WTC11 (cell line): ENCODE data around the gene VAV2. TPM values are rescaled to one million over a fixed set of nuclear protein-coding genes. Genes with fewer than 3 reads are reported as not detected.

Source experiments
- ATAC-seq: fragments of 200-7000 bp; cut with Tn5 transposase; 2 replicates; pipeline ENCODE4 v1.10.0; 2021; ENCODE audit warnings: mild to moderate bottlenecking, moderate library complexity
- CTCF ChIA-PET: fragments of 300-600 bp; sonication (Branson Sonifier 250); formaldehyde crosslinking; loops from one replicate; lab custom pipeline; 2021; ENCODE audit warnings: antibody characterized with exemption; lab: Charles Lee
- POLR2A ChIA-PET: fragments of 350-600 bp; sonication (Branson Sonifier 250); formaldehyde crosslinking; loops from one replicate; lab custom pipeline; 2021; ENCODE audit warnings: antibody characterized with exemption; lab: Charles Lee
- DNase-seq: peaks from one replicate; pipeline ENCODE4 v3.0.0; 2021; ENCODE audit warnings: low spot score
- H3K27ac Mint-ChIP-seq: 2 replicates; pipeline ENCODE4 v1.8.0; 2021; ENCODE audit warnings: mixed read lengths
- H3K27me3 Mint-ChIP-seq: 2 replicates; pipeline ENCODE4 v1.8.0; 2021; ENCODE audit warnings: low read depth, mild to moderate bottlenecking, moderate library complexity, mixed read lengths
- H3K36me3 Mint-ChIP-seq: 2 replicates; pipeline ENCODE4 v1.8.0; 2021; ENCODE audit warnings: mixed read lengths
- H3K4me1 Mint-ChIP-seq: 2 replicates; pipeline ENCODE4 v1.8.0; 2022; ENCODE audit warnings: mixed read lengths
- H3K4me3 Mint-ChIP-seq: 2 replicates; pipeline ENCODE4 v1.8.0; 2021; ENCODE audit warnings: mild to moderate bottlenecking, moderate library complexity, mixed read lengths
- H3K9me3 Mint-ChIP-seq: 2 replicates; pipeline ENCODE4 v1.8.0; 2021; ENCODE audit warnings: mixed read lengths
- ARID4B ChIP-seq: sonication (generic); formaldehyde crosslinking; IDR thresholded peaks from 2 replicates; pipeline ENCODE4 v1.8.0; 2023; ENCODE audit warnings: missing genetic modification reagents, mild to moderate bottlenecking, borderline replicate concordance
- E2F5 ChIP-seq: sonication (generic); formaldehyde crosslinking; IDR thresholded peaks from 2 replicates; pipeline ENCODE4 v1.8.1; 2022; ENCODE audit warnings: mild to moderate bottlenecking, moderate library complexity, missing genetic modification reagents
- FOXK1 ChIP-seq: sonication (generic); formaldehyde crosslinking; IDR thresholded peaks from 2 replicates; pipeline ENCODE4 v1.8.0; 2022; ENCODE audit warnings: mild to moderate bottlenecking, moderate library complexity, missing genetic modification reagents
- GTF2I ChIP-seq: fragments of 250-450 bp; sonication (Bioruptor Pico); conservative IDR thresholded peaks from 2 replicates; pipeline ENCODE4 v1.4.0; 2021; ENCODE audit warnings: mild to moderate bottlenecking
- IRF1 ChIP-seq: sonication (generic); formaldehyde crosslinking; IDR thresholded peaks from 2 replicates; pipeline ENCODE4 v1.8.0; 2023; ENCODE audit warnings: missing genetic modification reagents
- KAT7 ChIP-seq: sonication (generic); formaldehyde crosslinking; IDR thresholded peaks from 2 replicates; pipeline ENCODE4 v1.8.1; 2023; ENCODE audit warnings: missing genetic modification reagents, mild to moderate bottlenecking, borderline replicate concordance
- MAX ChIP-seq: sonication (generic); formaldehyde crosslinking; IDR thresholded peaks from 2 replicates; pipeline ENCODE4 v1.8.0; 2022; ENCODE audit warnings: mild to moderate bottlenecking, missing genetic modification reagents
- MXD4 ChIP-seq: fragments of 250-450 bp; sonication (Bioruptor Pico); IDR thresholded peaks from 2 replicates; pipeline ENCODE4 v1.8.0; 2021; ENCODE audit warnings: mild to moderate bottlenecking, moderate library complexity, borderline replicate concordance
- MYBL2 ChIP-seq: sonication (generic); formaldehyde crosslinking; IDR thresholded peaks from 2 replicates; pipeline ENCODE4 v1.8.1; 2023; ENCODE audit warnings: mild to moderate bottlenecking, moderate library complexity, missing genetic modification reagents
- SMAD3 ChIP-seq: sonication (generic); formaldehyde crosslinking; IDR thresholded peaks from 2 replicates; pipeline ENCODE4 v1.8.0; 2022; ENCODE audit warnings: missing genetic modification reagents, mild to moderate bottlenecking, borderline replicate concordance
- SP1 ChIP-seq: sonication (generic); formaldehyde crosslinking; conservative IDR thresholded peaks from 2 replicates; pipeline ENCODE4 v1.8.1; 2022; ENCODE audit warnings: missing genetic modification reagents
- STAT6 ChIP-seq: sonication (generic); formaldehyde crosslinking; conservative IDR thresholded peaks from 2 replicates; pipeline ENCODE4 v1.8.1; 2023; ENCODE audit warnings: mild to moderate bottlenecking, low read depth, missing genetic modification reagents, moderate library complexity
- TCF7 ChIP-seq: sonication (generic); formaldehyde crosslinking; IDR thresholded peaks from 2 replicates; pipeline ENCODE4 v1.8.0; 2022; ENCODE audit warnings: mild to moderate bottlenecking, low read depth, missing genetic modification reagents, moderate library complexity
- TP53 ChIP-seq: sonication (generic); formaldehyde crosslinking; IDR thresholded peaks from 2 replicates; pipeline ENCODE4 v1.8.1; 2023; ENCODE audit warnings: mild to moderate bottlenecking, missing genetic modification reagents
- ZBTB21 ChIP-seq: sonication (generic); formaldehyde crosslinking; IDR thresholded peaks from 2 replicates; pipeline ENCODE4 v1.8.1; 2023; ENCODE audit warnings: mild to moderate bottlenecking, missing genetic modification reagents, borderline replicate concordance
- ZNF317 ChIP-seq: sonication (generic); formaldehyde crosslinking; IDR thresholded peaks from 2 replicates; pipeline ENCODE4 v1.8.1; 2023; ENCODE audit warnings: low read depth, mild to moderate bottlenecking, moderate library complexity, missing genetic modification reagents, borderline replicate concordance
- ZNF416 ChIP-seq: fragments of 250-450 bp; sonication (Bioruptor Pico); IDR thresholded peaks from 2 replicates; pipeline ENCODE4 v1.9.0; 2021; ENCODE audit warnings: mild to moderate bottlenecking, inconsistent platforms
- ZNF423 ChIP-seq: fragments of 250-450 bp; sonication (Bioruptor Pico); IDR thresholded peaks from 2 replicates; pipeline ENCODE4 v2.1.2; 2022; ENCODE audit warnings: mild to moderate bottlenecking, moderate library complexity
- total RNA-seq: library from RNA; stranded (reverse); gene quantifications from 3 replicates; pipeline ENCODE4 v1.2.3, GENCODE V29; 2021

The VAV2 gene
- total RNA-seq, 1 experiment from 2014 or later, result 39.7 TPM

- CTCF ChIA-PET, result interaction anchor here (0.9 to 3.7 kb wide), 6 partner anchors 9 to 215 kb away, joined by 3 to 80 read pairs (median 9); partner anchors contain the start of gene SARDH
- H3K9me3 Mint-ChIP-seq, result no peaks in the 10 kb centered on the region
- TF ChIP-seq TCF7 (no peak), ZNF423 (CRISPR knock-in tag) (no peak), SP1 (CRISPR knock-in tag) (no peak), KAT7 (CRISPR knock-in tag) (no peak), ZNF317 (no peak)
- TF ChIP-seq, all 79 proteins: peak for 0
- H3K4me1 Mint-ChIP-seq, result no peaks in the 10 kb centered on the region
- POLR2A ChIA-PET, result no interaction called here
- DNase-seq (no peak), ATAC-seq (no peak)
- H3K27me3 Mint-ChIP-seq, result no peaks in the 10 kb centered on the region
- H3K4me3 Mint-ChIP-seq, result no peak overlapping the region
- H3K27ac Mint-ChIP-seq, result no peak overlapping the region
- H3K36me3 Mint-ChIP-seq, result peaks cover 9% of the 10 kb centered on the region
These were observed 212.4 kb downstream of the VAV2 start for GRCh38 chr9:133779516-133780403.

GRCh38 chr9:133779081-133779480 is 213.0 kb downstream of the VAV2 start:
- no peak for DNase-seq
- POLR2A ChIA-PET, result no interaction called here
- CTCF ChIA-PET, result interaction anchor here (0.9 to 1.1 kb wide), 2 partner anchors 9 to 36 kb away, joined by 4 to 5 read pairs; no protein-coding TSS in a partner anchor

More at GRCh38 chr9:133779081-133779480, 213.0 kb downstream of the VAV2 start:
- no peak for ATAC-seq
- Mint-ChIP-seq H3K27me3 (no peaks in the 10 kb centered on the region), H3K4me1 (no peaks in the 10 kb centered on the region), H3K27ac (no peak overlapping the region), H3K4me3 (no peak overlapping the region)
- TF ChIP-seq FOXK1 (CRISPR knock-in tag) (no peak), SMAD3 (CRISPR knock-in tag) (no peak), GTF2I (CRISPR knock-in tag) (no peak), MAX (CRISPR knock-in tag) (no peak), STAT6 (no peak), ZBTB21 (CRISPR knock-in tag) (no peak), MXD4 (CRISPR knock-in tag) (no peak), ARID4B (CRISPR knock-in tag) (no peak), TCF7 (no peak), IRF1 (CRISPR knock-in tag) (no peak), TP53 (CRISPR knock-in tag) (no peak), MYBL2 (CRISPR knock-in tag) (no peak), ZNF416 (CRISPR knock-in tag) (no peak), E2F5 (CRISPR knock-in tag) (no peak)
- TF ChIP-seq, all 79 proteins: peak for 0
- H3K9me3 Mint-ChIP-seq, result no peaks in the 10 kb centered on the region
- H3K36me3 Mint-ChIP-seq, result peaks cover 16% of the 10 kb centered on the region
